OCI-LY7 (cell line): ENCODE results near the gene PIEZO1. TPM values are rescaled to one million over a fixed set of nuclear protein-coding genes. Genes with fewer than 3 reads are reported as not detected.

Source experiments
- BruUV-seq: library from RNA; stranded (reverse); fragments of 400-500 nt; replicated peaks from 2 replicates; lab custom pipeline; 2021; lab: Mats Ljungman, UMichigan
- CTCF ChIA-PET: fragments of 300-600 bp; sonication (Branson Sonifier 250); formaldehyde crosslinking; loops from one replicate; lab custom pipeline; 2022; ENCODE audit warnings: antibody characterized with exemption; ENCODE audit not compliant: unreplicated experiment; lab: Charles Lee
- POLR2A ChIA-PET: fragments of 300-600 bp; sonication (Branson Sonifier 250); formaldehyde crosslinking; loops from one replicate; lab custom pipeline; 2022; ENCODE audit warnings: antibody characterized with exemption; lab: Charles Lee
- DNase-seq: peaks from one replicate; pipeline ENCODE4 v3.0.0-alpha.2; 2015; ENCODE audit warnings: low spot score
- H2AFZ ChIP-seq: fragments of 200-600 bp; sonication (generic), shearing (Covaris generic); 2 replicates; pipeline ENCODE4 v1.6.1; 2014; ENCODE audit warnings: mild to moderate bottlenecking, antibody characterized with exemption, low read length, moderate library complexity
- H3K27ac ChIP-seq: fragments of 200-600 bp; sonication (generic); 2 replicates; pipeline ENCODE4 v1.5.1; 2014; ENCODE audit warnings: mixed run types, low read depth, mild to moderate bottlenecking, moderate library complexity, low read length, inconsistent platforms; ENCODE audit not compliant: poor library complexity, severe bottlenecking
- H3K36me3 ChIP-seq: fragments of 200-600 bp; sonication (generic); 2 replicates; pipeline ENCODE4 v1.6.1; 2014; ENCODE audit warnings: mild to moderate bottlenecking, antibody characterized with exemption, low read length, moderate library complexity, mixed read lengths; ENCODE audit not compliant: insufficient read depth
- H3K4me1 ChIP-seq: fragments of 200-600 bp; sonication (generic); 2 replicates; pipeline ENCODE4 v1.5.1; 2014; ENCODE audit warnings: mild to moderate bottlenecking, low read length; ENCODE audit not compliant: insufficient read depth, poor library complexity, severe bottlenecking
- H3K4me2 ChIP-seq: fragments of 200-600 bp; sonication (generic); 2 replicates; pipeline ENCODE4 v1.6.1; 2014; ENCODE audit warnings: mild to moderate bottlenecking, low read length
- H3K4me3 ChIP-seq: fragments of 200-600 bp; sonication (generic); 2 replicates; pipeline ENCODE4 v1.5.1; 2014; ENCODE audit warnings: mild to moderate bottlenecking, low read depth, low read length; ENCODE audit not compliant: poor library complexity, severe bottlenecking
- H3K79me2 ChIP-seq: fragments of 200-600 bp; sonication (generic); 2 replicates; pipeline ENCODE4 v1.6.1; 2016; ENCODE audit warnings: low read depth, mild to moderate bottlenecking, low read length, moderate library complexity, mixed read lengths; ENCODE audit not compliant: insufficient read depth
- H3K9me2 ChIP-seq: fragments of 200-600 bp; sonication (generic); 2 replicates; pipeline ENCODE4 v1.6.1; 2016; ENCODE audit warnings: mild to moderate bottlenecking, low read length, mixed read lengths; ENCODE audit not compliant: insufficient read depth
- H3K9me3 ChIP-seq: fragments of 200-600 bp; sonication (generic); 2 replicates; pipeline ENCODE4 v1.6.1; 2014; ENCODE audit warnings: mild to moderate bottlenecking, mixed run types, low read length, mixed read lengths
- H4K20me1 ChIP-seq: fragments of 200-600 bp; sonication (generic); 2 replicates; pipeline ENCODE4 v1.6.1; 2014; ENCODE audit warnings: mild to moderate bottlenecking, antibody characterized with exemption, low read length, moderate library complexity, mixed read lengths; ENCODE audit not compliant: insufficient read depth
- EZH2phosphoT487 ChIP-seq: fragments of 200-600 bp; sonication (generic); IDR thresholded peaks from 2 replicates; pipeline ENCODE4 v1.6.1; 2018; ENCODE audit warnings: low read depth, borderline replicate concordance, mild to moderate bottlenecking, mixed run types, antibody characterized with exemption, low read length, moderate library complexity, mixed read lengths
- intact Hi-C: fragments of 100-400 bp; cut with micrococcal nuclease; formaldehyde crosslinking; loops from one replicate; pipeline ENCODE4 v1.10.0; 2022; ENCODE audit not compliant: unreplicated experiment
- total RNA-seq, 2 experiments: library from RNA; depleted of rRNA in 1 of 2; stranded (reverse); fragments of >200 nt in 1 of 2; shearing (Covaris generic) in 1 of 2; gene quantifications; 2 replicates each; pipeline ENCODE4 v1.2.3, GENCODE V29; 2014 to 2022
- TF ChIP-seq, protein P1 (sequence below): fragments of 200-600 bp; sonication (generic); conservative IDR thresholded peaks from 2 replicates; pipeline ENCODE4 v1.5.1; 2014; ENCODE audit warnings: mild to moderate bottlenecking, antibody characterized with exemption, low read length, moderate library complexity, mixed read lengths

The PIEZO1 gene
- total RNA-seq, 2 experiments from 2014 or later = 144 to 154 TPM

GRCh38 chr16:88798073-88798472 lies 13.1 kb upstream of the PIEZO1 start:
- ChIA-PET CTCF (no interaction called here), POLR2A (interaction anchor here (0.7 kb wide), 1 partner anchor 132 kb away, joined by 6 read pairs; no protein-coding TSS in a partner anchor)
- TF ChIP-seq EZH2phosphoT487 = no peak
- TF ChIP-seq, protein P1, sequence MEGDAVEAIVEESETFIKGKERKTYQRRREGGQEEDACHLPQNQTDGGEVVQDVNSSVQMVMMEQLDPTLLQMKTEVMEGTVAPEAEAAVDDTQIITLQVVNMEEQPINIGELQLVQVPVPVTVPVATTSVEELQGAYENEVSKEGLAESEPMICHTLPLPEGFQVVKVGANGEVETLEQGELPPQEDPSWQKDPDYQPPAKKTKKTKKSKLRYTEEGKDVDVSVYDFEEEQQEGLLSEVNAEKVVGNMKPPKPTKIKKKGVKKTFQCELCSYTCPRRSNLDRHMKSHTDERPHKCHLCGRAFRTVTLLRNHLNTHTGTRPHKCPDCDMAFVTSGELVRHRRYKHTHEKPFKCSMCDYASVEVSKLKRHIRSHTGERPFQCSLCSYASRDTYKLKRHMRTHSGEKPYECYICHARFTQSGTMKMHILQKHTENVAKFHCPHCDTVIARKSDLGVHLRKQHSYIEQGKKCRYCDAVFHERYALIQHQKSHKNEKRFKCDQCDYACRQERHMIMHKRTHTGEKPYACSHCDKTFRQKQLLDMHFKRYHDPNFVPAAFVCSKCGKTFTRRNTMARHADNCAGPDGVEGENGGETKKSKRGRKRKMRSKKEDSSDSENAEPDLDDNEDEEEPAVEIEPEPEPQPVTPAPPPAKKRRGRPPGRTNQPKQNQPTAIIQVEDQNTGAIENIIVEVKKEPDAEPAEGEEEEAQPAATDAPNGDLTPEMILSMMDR = no peak
- H3K36me3 ChIP-seq = peaks cover 20% of the 10 kb centered on the region; the same call in 1 of the 2 replicates
- H3K9me3 ChIP-seq = no peaks in the 10 kb centered on the region
- no peak overlapping the region for H3K4me2 ChIP-seq
- peaks cover 67% of the 10 kb centered on the region for H3K4me1 ChIP-seq
- H4K20me1 ChIP-seq = no peaks in the 10 kb centered on the region
- intact Hi-C loops = no loop called here
- no peaks in the 10 kb centered on the region for H3K9me2 ChIP-seq
- H3K79me2 ChIP-seq = peaks cover 11% of the 10 kb centered on the region; the same call in 1 of the 2 replicates
- DNase-seq = no peak
- H3K27ac ChIP-seq = no peak overlapping the region
- H2AFZ ChIP-seq = no peak overlapping the region
- no peak overlapping the region for H3K4me3 ChIP-seq
- no TSS peak for BruUV-seq

- H3K79me2 ChIP-seq = peaks cover 3% of the 10 kb centered on the region; the same call in 1 of the 2 replicates
- peaks cover 71% of the 10 kb centered on the region for H3K4me1 ChIP-seq
- intact Hi-C loops = no loop called here
- no peaks in the 10 kb centered on the region for H3K9me2 ChIP-seq
- H3K27ac ChIP-seq = no peak overlapping the region
- no peak overlapping the region for H2AFZ ChIP-seq
- H3K4me3 ChIP-seq = no peak overlapping the region
- TF ChIP-seq, protein P1 = no peak
- TF ChIP-seq EZH2phosphoT487 = no peak
- CTCF ChIA-PET = interaction anchor here (0.6 to 1.1 kb wide), 2 partner anchors 16 to 59 kb away, joined by 3 to 4 read pairs; no protein-coding TSS in a partner anchor
- no peak for DNase-seq
- POLR2A ChIA-PET = interaction anchor here (0.7 to 1.1 kb wide), 2 partner anchors 12 to 739 kb away, joined by 3 to 4 read pairs; partner anchors contain the start of gene PIEZO1
- H3K4me2 ChIP-seq = no peak overlapping the region
- no peaks in the 10 kb centered on the region for H3K9me3 ChIP-seq
- peaks cover 19% of the 10 kb centered on the region; the same call in 1 of the 2 replicates for H3K36me3 ChIP-seq
- H4K20me1 ChIP-seq = no peaks in the 10 kb centered on the region
- BruUV-seq = no TSS peak
Observed at GRCh38 chr16:88796278-88796677, 11.3 kb upstream of the PIEZO1 start.
